ENCODE data around the gene SERPINB1.

The SERPINB1 gene

DNA sequence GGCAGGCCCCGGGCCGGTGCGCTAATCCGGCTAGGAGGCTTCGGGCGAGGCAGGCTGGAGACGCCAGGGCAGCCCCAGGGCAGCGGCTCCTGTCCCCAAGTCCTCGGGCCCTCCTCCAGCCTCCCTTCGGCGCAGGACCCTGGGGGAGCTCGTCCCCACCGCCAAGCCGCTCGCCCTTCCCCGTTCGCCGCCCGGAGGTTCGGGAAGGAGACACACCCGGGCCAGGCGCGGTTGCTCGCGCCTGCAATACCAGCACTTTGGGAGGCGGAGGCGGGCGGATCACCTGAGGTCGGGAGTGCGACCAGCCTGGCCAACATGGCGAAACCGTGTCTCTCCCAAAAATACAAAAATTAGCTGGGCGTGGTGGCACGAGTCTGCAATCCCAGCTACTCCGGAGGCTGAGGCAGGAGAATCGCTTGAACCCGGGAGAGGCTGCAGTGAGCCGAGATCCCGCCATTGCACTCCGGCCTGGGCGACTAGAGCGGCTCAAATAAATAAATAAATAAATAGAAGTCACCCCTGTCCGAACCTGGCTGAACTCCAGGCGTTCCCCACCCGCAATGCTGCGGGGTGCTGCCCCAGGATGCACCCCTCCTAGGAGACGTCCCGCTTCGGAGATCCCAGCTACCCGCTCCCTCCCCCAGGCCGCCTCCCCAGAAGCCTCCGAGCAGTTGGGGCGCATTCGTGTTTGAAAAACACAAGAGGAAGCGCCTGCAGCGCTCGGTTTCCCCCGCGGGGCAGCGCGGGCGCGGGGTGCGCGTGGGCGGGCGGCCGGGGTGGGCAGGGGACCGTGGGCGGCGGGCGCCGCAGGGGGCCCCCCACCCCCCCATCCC lies 33.9 kb upstream of the SERPINB1 start:
- Histone ChIP-seq H3K9me3 (no peaks in the 10 kb centered on the region), H3K27ac (peak overlapping the region; percentile 54 to 63), H3K36me3 (no peaks in the 10 kb centered on the region), H3K4me1 (peaks cover 0 to 28% (median 19%) of the 10 kb centered on the region in 4 donors), H3K27me3 (no peaks in the 10 kb centered on the region), H3K4me3 (peak overlapping the region; percentile 54 to 58)
- no peak for DNase-seq
- TF ChIP-seq, protein P1, sequence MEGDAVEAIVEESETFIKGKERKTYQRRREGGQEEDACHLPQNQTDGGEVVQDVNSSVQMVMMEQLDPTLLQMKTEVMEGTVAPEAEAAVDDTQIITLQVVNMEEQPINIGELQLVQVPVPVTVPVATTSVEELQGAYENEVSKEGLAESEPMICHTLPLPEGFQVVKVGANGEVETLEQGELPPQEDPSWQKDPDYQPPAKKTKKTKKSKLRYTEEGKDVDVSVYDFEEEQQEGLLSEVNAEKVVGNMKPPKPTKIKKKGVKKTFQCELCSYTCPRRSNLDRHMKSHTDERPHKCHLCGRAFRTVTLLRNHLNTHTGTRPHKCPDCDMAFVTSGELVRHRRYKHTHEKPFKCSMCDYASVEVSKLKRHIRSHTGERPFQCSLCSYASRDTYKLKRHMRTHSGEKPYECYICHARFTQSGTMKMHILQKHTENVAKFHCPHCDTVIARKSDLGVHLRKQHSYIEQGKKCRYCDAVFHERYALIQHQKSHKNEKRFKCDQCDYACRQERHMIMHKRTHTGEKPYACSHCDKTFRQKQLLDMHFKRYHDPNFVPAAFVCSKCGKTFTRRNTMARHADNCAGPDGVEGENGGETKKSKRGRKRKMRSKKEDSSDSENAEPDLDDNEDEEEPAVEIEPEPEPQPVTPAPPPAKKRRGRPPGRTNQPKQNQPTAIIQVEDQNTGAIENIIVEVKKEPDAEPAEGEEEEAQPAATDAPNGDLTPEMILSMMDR (IDR thresholded peaks at IDR 0.05), result peak; percentile 5 to 27
- intact Hi-C loops (cut with DNase I; ENCODE audit: low total_unique reads), result no loop called here

DNA sequence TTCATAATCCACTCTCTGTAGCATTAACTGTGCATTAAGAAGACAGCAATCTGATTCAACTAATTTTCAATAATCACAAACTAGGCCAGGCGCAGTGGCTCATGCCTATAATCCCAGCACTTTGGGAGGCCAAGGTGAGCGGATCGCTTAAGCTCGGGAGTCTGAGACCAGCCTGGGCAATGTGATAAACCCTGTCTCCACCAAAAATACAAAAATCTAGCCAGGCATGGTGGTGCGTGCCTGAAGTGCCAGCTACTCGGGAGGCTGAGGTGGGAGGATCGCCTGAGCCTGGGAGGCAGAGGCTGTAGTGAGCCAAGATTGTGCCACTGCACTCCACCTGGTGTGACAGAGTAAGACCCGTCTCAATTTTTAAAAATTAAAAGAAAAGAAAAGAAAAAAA lies 32.0 kb upstream of the SERPINB1 start:
- Histone ChIP-seq H3K36me3 (no peaks in the 10 kb centered on the region), H3K4me1 (peaks cover 0 to 28% (median 19%) of the 10 kb centered on the region in 4 donors), H3K27me3 (no peaks in the 10 kb centered on the region), H3K9me3 (no peaks in the 10 kb centered on the region), H3K4me3 (no peak overlapping the region), H3K27ac (no peak overlapping the region)
- intact Hi-C loops (cut with DNase I; ENCODE audit: low total_unique reads), result no loop called here
- TF ChIP-seq, protein P1 (IDR thresholded peaks at IDR 0.05), result no peak
- DNase-seq, result no peak

DNA sequence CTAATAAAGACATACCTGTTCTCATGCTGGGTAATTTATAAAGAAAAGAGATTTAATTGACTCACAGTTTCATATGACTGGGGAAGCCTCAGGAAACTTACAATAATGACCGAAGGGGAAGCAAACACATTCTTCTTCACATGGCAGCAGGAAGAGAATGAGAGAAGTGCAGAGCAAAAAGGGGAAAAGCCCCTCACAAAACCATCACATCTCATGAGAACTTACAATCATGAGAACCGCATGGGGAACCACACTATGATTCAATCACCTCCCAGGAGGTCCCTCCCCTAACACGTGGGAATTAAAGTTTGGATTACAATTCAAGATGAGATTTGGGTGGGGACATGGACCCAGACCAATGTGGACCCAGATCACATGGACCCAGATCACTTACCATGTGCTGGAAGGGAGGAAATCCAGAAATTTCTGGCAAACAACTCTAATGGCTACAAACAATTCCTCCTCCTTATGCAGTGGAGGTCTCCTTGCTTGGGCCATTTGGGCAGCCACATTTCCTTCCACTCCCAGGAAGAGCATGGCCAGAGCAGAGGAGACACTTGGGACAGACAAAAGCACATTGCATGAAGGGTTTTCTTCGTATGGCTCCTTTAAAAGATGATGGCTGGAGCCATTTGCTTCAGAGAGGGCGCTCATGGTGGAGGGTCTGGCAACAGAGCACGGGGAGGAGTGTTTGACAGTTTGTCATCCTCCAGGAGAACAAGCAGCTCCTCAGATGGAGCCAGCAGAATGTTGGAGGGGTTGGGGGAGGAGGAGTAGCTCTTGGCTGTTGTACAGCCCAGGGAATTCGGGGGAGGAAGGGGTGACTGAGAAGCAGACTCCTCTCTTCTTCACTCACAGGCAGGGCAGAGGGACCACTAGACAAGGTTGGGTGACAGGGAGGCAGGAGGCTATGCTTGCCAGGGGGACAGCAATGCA lies 31.0 kb upstream of the SERPINB1 start:
- TF ChIP-seq, protein P1 (IDR thresholded peaks at IDR 0.05), result no peak
- no peak for DNase-seq
- H3K27ac ChIP-seq, result no peak overlapping the region

DNA sequence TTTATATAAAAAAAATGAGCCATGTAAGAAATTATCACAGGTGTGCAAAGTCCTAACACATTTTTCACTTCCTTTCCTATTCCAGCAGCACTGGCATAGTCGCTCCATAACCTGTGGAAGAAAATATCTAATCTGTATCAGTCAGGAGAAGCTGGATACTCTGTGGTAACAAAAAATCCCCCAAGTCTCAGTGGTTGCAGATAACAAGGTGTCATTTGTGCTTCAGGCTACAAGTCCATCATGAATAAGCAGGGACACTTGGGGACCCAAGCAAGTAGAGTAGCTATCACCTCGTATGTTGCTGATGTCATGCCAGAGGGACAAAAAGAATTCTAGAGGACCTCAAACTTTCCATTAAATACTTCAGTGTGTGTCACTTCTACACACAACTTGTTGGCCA lies 30.3 kb upstream of the SERPINB1 start:
- TF ChIP-seq, protein P1 (IDR thresholded peaks at IDR 0.05), result no peak
- Histone ChIP-seq H3K4me1 (peaks cover 0 to 22% (median 13%) of the 10 kb centered on the region in 4 donors), H3K27ac (no peak overlapping the region), H3K36me3 (no peaks in the 10 kb centered on the region), H3K4me3 (no peak overlapping the region), H3K27me3 (no peaks in the 10 kb centered on the region), H3K9me3 (no peaks in the 10 kb centered on the region)
- intact Hi-C loops (cut with DNase I; ENCODE audit: low total_unique reads), result no loop called here
- no peak for DNase-seq

More for the DNA sequence above, 31.0 kb upstream of the SERPINB1 start:
- H3K36me3 ChIP-seq, result no peaks in the 10 kb centered on the region
- no peaks in the 10 kb centered on the region for H3K9me3 ChIP-seq
- no peaks in the 10 kb centered on the region for H3K27me3 ChIP-seq
- H3K4me1 ChIP-seq, result peaks cover 0 to 28% (median 18%) of the 10 kb centered on the region in 4 donors
- intact Hi-C loops (cut with DNase I; ENCODE audit: low total_unique reads), result no loop called here
- H3K4me3 ChIP-seq, result no peak overlapping the region

DNA sequence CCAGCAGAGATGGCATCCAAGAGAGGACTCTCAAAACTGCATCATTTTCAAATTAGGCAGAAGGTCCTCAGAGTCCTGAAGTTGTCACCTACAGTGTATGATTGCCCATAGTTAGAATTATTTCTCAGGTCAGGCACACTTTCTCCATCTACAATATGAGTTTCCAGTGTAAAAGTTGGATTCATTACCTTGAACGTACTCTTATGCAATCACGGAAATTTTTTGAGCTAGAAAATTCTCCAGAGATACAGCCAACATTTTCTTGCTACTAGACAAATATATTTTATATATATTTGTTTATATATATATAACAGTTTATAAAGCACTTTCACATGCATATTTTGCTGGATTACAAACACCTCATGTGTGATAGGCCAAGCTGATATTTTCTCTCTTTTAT lies 29.4 kb upstream of the SERPINB1 start:
- Histone ChIP-seq H3K27me3 (no peaks in the 10 kb centered on the region), H3K27ac (no peak overlapping the region), H3K36me3 (no peaks in the 10 kb centered on the region), H3K9me3 (no peaks in the 10 kb centered on the region), H3K4me1 (peaks cover 0 to 14% (median 5%) of the 10 kb centered on the region in 4 donors), H3K4me3 (no peak overlapping the region)
- intact Hi-C loops (cut with DNase I; ENCODE audit: low total_unique reads), result no loop called here
- TF ChIP-seq, protein P1 (IDR thresholded peaks at IDR 0.05), result no peak
- no peak for DNase-seq
